ENCODE data around the gene FHIT.

The FHIT gene

DNA sequence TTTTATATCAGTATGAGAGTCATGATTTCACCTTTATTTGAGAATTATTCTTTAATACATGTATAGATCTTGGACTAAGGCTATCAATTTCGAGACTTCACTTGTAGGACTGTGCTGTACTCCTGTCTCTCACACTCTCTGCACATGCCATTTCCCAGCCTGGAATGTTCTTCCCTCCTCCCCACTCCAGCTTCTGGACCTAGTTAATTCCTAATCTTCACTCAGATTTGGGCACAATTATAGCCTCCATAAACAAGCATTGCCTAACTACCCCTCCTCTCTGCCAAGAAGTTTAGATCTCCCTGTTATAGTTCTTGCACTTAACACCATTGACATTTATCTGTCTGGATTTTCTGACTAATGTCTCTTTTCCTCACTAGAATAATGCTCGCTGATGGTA is 88.3 kb downstream of the FHIT start:
- DNase-seq: no peak

GRCh38 chr3:61158667-61159066 is 92.6 kb downstream of the FHIT start:
- DNase-seq: no peak

- no peak for DNase-seq
Measured at GRCh38 chr3:61158216-61158615, 93.0 kb downstream of the FHIT start.

DNA sequence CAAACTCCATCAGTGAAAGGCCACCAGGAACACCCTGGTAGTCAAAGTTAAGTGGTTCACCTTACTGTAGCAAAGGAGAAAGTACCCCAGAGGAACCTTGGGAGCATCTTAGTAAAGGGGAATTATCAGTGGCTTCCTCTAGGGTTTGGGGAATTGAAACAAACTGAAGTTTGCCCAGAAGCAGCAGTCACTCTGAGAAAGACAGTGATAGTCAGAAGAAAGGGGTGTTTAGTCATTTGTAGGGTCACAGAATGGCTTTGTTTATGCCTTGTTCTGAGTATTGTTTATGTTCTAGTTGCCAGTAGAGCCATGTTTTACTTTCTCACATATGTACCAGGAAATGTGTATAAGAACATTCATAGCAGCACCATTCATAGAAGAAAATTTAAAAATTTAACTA is 93.8 kb downstream of the FHIT start:
- no peak for DNase-seq

DNA sequence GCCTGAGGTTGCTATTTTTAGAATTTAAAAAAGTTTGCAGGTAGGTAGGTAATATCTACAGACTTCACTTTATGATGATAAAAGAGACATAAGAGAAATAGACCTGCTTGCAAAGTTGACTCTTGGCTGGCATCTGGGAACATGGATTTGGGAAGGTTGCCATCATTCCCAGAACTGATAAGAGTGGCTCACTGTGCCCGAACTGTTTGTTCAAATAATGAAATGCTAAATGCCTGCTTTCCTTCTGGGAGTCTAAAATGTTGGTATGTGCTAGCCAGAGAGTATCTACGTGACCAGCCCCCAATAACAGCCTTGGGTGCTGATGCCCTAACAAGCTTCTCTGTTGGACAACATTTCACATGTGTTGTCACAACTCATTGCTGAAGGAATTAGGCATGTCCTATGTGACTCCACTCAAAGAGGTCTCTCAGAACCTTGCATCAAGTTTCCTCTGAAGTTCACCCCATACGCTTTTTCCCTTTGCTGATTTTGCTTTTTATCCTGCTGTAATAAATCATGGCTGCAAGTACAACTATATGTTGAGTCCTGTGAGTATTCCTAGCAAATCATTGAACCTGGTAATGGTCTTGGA is 95.5 kb downstream of the FHIT start:
- DNase-seq: no peak

DNA sequence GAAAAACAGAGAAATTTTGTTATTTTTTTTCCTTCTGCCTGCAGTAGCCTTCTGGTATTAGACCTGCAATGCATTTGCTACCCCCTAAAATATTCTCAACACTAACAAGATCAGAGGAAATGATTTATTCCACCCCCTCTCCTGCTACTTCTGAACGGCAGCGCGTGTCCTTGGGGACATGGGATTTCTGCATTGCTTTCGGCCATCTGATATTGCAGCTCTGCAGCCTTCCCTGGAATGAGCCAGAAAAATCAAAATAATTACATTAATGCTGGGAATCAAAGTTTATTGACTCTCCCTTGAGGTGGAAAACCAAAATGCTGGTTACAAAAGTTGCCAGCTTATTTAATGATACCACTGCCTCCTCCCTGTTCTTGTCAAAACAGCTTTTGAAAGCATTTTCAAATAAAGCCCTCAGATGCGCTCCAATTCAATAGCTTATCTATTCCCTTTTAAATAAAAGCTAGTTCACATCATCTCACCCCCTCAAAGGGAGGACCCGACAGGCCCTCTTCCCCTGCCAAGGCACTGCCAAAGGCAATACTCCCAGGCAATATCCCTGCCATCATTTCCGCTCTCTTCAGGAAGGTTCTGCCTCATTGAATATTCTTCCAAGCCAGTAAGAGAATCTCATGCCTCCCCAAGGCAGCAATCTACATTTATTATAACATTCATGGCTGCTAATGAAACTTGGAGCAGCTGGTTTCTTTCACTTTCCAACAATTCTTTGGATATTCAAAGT is 96.6 kb downstream of the FHIT start:
- DNase-seq: no peak

DNA sequence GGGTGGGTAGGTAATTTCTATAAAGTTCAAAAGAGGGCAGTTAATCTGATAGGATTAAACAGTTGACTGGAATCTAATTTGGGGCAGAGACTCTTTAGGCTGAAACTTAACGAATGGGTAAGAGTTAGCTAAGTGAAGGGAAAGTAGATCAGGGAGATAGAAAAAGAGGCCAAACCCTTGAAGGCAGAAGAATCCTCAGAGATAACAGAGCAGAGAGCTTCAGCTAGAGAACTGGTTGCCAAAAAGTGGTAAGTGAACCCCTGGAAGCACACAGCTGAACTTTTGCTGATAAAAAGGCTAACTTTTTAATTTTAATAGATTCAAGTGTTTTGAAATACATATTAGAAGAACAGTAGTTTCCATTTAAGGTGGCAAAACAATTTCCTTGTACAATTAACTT is 99.2 kb downstream of the FHIT start:
- DNase-seq: no peak

DNA sequence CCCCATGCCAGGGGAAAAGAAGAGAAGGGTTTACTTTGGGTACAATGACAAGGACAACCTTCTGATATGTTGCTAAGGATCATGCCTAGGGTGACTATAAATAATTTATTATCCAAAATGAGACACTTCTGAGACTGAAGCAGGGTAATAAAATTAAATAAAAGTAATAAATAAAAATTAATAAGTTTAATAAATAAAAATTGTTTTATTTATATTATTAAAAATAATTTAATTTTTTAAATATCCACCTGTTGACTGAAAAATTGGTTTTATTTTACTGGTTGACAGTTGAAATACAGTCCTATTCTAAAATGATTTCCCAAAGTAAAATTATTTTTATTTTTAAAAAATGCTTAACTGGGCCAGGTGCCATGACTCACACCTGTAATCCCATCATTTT is 102.0 kb downstream of the FHIT start:
- DNase-seq: no peak

- no peak for DNase-seq
Measured at GRCh38 chr3:61146010-61146890, 105.0 kb downstream of the FHIT start.

DNA sequence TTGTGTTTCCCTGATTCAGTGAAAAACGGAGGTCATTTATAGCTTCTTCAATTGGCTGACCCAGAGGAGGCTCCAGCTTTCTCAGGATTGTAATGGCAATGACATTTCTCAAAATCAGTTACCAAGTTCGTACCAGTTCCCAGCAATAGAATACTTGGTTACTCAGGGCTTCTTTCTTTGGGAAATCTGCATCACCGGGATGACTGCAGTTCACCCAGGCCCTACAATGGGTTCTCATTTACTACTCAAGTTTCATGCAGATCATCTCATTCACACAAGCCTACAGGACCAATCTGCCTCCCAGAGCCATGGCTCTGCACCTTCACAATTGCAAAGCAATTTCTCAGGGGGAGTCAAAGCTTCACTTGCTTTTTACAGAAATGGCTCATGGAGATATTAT is 109.6 kb downstream of the FHIT start:
- DNase-seq: no peak

GRCh38 chr3:61141227-61141626 is 110.0 kb downstream of the FHIT start:
- DNase-seq: no peak

- DNase-seq: no peak
Measured at GRCh38 chr3:61139686-61140085, 111.6 kb downstream of the FHIT start.

- DNase-seq: no peak
Measured at GRCh38 chr3:61138401-61138800, 112.9 kb downstream of the FHIT start.

DNA sequence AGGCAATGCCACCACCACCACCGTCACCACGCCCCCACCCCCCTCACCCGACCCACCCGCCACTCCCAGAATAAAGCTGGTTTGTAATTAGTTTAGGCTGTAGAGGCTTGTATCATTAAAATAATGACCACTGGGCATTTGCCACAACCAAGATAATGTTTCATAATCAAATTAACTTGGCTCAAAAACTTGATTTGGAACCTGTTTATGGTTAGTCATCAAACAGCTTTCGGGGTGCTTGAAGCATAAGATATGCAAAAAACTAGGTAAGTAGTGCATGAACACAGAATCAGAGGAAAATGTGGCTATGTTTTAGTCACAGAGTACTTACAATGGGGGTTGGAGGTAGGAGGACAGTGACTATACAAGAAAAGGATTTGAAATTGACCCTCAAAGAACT is 115.1 kb downstream of the FHIT start:
- no peak for DNase-seq

GRCh38 chr3:61134532-61134931 is 116.7 kb downstream of the FHIT start:
- no peak for DNase-seq

DNA sequence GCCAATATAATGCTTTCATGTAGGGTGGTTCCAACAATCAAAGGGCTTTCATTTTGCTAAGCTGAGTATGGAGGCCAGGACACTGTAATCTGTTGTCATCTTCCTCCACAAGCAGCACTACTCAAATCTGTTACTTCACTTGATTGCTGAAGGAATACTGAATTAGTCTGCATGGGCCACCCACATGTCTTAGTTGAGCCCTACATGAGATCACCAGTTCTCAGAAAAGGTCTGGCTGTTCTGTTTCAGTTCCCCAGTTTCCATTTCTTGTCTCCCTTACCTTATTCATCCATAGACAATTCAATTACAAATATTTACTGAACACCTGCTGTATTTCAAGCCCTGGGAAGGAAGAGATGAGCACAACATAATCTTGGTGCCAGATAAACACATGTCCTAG is 119.2 kb downstream of the FHIT start:
- DNase-seq: no peak

DNA sequence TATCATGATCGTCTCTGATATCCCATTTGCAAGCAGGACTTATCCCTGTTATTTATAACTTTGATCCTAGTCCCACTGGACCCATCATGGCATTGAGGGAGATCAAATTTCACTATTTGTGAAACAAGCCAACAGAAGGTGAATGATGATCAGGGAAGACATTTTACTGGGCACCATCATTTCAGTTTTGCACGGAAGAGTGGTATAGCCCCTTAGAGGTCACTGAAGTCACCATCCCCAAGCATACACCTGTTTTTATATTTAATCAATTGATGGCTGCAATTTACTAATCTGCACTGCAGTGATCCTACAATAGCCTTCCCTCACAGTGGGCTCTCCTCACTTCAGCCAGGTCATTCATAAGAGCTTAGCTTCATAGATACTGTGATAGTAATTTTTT is 132.4 kb downstream of the FHIT start:
- DNase-seq: no peak

DNA sequence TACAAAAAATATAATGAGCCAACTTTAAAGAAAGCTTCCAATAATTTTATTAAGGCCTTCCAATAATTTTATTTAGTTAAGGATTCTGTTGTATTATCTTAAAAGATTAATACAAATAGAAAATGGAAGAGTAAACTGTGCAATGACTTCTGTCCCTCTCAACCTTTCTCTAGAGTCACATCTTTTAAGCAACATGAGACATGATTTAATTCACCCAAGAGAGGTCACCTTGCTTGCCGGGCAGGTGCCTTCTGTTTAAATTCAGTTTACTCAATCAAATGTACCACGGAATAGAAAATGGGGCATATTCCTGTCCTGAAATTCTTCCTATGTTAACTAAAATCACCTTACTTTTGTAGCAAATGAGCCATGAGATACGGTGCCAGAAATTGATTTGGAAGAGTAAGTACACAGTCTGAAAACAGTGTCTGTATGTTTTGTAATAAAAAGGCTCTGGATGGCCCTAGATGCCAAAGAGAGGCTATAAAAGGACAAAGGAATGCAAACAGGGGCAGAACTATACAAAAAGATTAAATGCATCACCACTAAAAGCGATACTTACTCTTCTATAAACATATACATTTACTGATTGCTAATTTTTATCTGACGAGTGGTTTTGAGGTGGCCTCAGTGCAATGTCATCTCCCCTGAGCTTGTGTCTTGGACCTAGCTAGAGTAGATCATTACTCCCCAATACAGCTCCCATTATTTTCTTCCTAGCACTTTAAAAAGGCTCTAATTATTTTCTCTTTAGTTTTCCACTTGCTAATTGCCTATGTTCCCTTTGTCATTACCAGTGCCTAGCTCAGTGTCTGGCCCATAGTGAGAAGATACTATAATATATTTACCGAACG is 134.0 kb downstream of the FHIT start:
- DNase-seq: no peak

DNA sequence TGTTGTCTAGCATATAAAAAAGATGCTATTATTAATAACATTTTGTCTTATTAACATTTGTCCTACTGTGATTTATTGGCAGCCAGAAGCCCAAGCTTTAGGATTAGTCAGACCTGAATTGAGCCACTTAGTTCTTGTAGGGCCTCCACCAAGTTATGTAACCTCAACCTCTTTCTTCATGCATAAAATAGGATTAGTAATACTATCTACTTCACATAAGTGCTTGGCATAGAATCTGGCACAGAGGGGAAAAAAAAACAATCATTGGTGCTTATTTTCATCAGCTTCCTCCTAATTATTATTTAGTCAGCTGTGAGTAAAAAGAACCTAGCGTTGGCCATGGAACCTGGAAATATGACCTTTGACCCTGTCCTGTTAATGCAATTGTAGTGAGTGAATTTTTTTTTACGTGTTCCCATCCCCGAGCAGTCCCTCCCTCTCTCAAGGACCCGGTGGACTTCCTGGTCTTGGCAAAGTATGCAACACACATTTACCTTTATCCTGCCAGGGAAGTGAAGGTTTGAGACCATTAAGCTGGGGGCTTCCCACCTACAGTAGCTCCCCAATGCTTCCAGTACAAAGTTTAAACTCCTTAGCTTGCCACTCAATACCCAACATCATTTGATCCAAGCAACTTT is 136.8 kb downstream of the FHIT start:
- DNase-seq: no peak

DNA sequence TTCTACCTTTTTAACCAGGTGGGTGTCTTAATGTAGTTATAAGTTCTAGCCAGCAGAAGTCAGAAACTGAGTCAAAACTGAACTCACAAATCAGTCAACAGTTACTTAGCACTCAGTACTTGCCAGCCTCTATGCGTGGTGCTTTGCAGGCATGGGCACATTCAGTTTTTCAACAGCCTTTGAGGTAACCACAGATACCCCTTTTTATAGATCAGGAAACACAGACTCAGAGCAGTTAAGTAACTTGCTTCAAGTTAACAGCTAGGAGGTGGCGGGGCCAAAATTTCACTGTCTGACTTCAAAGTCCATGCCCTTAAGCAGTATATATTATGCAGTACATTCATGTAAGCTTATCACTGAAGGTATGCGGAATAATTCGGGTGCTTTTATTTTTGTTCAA is 139.4 kb downstream of the FHIT start:
- no peak for DNase-seq

DNA sequence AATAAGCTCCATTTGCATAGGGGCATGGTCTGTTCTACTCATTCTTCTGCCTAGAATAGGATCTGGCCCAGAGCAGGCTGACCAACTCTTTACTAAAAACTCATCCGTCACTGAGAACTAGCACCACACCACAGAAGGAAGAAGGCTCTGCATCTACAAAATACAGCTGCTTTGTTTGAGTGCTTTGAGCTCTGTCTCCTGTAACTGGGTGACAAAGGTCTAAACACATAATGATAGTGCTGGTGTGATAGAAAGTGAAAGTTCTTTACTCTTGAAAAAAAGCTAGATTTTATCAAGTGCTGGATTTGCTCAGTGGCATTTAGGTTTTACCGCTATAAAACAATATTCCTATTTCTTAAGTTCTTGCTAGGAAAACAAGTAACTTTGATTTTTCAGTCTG is 140.7 kb downstream of the FHIT start:
- no peak for DNase-seq

DNA sequence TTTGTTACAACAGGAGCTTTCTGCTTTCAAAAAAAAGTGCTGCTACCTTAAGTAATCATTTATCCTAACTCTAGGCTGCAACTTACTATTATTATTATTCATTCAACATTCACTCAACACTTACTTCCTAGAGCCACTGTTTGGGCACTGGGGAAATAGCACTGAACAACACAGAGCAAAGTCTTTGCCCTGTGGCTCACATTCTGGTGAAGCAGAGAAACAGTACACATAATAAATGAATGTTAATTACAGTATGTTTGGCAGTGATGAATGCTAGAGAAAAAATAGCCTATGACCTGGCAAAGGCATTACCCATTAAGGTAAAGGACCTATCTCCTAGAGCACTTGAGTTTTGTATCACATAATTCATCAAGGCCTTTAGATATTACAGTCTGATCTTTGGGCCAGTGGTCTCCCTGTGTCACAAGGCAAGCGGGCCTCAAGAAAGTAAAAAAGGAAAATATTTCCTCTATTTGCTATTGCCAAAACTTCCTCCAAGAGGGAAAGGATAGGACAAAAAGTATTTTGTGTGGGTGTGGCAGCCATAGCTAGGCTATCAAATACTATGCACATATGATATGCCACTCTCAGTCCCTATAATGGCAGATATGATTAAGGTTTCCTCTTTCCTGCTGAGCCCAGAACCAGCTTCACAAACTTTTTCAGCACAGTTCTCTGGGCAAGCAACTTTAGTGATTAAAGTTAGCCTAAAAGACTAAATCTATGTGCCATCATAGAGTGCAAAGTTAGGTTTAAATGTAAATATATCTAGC is 142.8 kb downstream of the FHIT start:
- no peak for DNase-seq

Data from activated gamma-delta T cell treated with Interleukin-2 at 50 U/mL for 16 hours (primary cell).